Stimulated activated CD4-positive, alpha-beta T cell treated with anti-CD3 and anti-CD28 coated beads, Interleukin-1b, Interleukin-23, amount 100 ng/mL, for 1 hour (primary cell): ENCODE results near the gene TJP3.

ENCODE experiments used
- DNase-seq, 2 donors: peaks; one replicate each; pipeline ENCODE4 v3.0.0-alpha.2; 2020; ENCODE audit warnings: low read depth in 2 of 2

The TJP3 gene

DNA sequence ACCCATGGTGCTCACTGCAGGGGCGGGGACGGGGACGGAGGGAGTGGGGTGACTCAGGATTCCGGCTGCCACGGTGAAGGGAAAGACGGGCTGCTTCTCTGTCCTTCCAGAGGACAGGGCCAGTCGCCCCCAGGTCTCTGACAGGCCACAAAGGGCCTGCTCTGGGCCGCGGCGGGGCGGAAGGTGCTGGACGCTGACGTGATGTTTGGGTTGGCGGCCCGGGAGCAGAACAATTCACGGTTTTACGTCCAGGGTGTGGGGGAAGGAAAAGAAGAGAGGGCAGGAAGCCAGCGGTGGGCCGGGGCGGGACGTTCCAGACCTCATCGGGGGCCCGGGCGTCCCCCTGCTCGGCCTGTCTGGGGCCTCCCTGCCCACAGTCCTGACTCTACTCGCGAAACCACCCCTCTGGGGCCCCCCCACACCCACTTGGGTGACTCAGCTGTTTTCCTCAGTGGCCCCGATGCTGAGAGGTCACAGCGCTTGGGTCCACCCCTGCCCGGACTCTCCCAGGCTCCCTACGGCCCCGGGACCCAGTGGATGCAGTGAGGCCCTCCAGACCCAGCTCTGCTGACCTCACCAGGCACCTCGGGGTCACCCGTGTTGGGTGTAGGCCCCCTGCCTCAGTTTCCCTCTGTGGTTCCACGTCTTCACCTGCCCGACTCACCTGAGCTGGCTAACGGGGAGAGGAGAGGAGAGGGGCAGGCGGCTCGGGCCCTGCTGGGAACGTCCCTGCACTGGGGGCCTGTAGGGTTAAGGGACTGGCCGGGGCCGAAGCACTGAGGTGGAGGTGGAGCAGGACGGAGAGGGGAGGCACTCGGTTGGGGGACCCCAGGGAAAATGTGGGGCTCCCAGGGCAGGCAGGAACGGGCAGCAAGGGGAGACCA lies 37.1 kb upstream of the TJP3 start:
- no peak for DNase-seq

- no peak for DNase-seq
Measured at GRCh38 chr19:3671680-3672574, 36.3 kb upstream of the TJP3 start.

DNA sequence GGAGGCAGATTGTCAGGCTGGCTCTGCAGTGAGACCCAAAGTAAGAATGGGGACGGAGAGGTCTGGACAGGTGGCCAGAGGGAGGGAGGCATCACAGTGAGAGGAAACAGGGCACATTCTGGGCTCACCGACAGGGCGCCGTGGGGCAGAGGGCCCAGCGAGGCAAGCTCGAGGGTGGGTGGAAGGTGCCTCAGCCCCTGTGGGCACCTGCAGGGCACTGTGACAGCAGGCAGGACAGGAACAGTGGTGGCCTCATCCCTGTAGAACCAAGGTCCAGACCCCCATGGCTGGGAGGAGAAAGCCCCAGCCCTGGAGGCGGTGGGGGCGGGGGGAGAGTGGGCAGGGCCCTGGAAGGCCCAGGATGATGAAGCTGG lies 35.6 kb upstream of the TJP3 start:
- DNase-seq: no peak

DNA sequence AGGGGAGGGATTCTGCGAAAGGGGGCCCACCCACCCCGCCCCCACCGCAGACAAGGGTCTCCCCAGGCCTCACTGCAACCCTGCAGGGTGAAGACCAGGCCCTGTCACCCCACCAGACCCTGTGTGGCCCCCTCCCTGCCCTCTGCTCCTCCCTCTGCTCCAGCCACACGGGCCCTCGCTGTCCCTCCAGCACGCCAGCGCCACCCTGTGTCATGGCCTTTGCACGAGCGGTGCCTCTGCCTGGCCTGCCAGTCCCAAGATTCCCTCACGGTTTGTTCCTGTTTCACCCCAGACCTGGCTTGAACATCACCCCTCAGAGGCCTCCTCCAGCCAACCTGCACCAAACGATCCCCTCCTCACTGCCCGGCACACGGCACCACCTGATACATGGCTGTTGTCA lies 35.2 kb upstream of the TJP3 start:
- no peak for DNase-seq

DNA sequence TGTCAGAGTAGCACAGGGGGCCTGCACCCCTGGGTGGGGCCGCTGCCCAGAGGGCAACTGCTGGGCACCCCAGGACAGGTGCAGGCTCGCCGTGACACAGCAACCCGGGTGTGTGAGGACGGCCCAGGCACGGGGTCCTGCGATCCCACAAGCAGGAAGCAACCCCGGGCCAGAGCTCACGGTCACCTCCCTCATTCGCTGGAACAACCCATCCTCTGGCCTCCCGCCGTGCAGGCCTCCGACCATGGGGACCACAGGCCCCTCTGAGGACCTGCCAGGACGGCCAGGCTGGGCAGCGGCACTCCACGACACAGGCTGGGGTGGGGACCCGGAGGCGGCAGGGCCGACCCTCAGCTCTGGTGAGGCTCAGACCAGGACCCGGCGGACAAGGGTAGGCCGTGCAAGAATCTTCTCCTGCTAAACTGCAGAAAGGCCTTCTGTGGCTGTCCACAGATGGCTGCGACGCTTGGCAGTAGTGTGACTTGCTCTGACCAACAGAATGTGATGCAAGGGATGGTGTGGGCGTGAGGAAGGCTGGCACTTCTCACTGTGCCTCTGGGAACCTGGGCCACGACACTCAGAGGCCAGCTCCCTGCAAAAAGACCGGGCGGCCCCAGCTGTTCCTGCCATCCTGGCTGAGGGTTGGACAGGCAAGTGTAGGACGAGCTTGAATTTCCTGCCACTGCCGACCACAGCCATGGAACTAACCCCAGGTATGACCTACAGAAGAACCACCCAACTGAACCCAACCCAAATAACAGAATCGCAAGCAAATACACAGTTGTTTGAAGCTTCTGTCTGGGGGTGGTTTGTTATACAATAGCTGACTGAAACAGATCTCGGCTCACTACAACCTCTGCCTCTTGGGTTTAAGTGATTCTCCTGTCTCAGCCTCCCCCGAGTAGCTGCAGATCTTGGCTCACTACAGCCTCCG lies 34.4 kb upstream of the TJP3 start:
- no peak for DNase-seq

DNA sequence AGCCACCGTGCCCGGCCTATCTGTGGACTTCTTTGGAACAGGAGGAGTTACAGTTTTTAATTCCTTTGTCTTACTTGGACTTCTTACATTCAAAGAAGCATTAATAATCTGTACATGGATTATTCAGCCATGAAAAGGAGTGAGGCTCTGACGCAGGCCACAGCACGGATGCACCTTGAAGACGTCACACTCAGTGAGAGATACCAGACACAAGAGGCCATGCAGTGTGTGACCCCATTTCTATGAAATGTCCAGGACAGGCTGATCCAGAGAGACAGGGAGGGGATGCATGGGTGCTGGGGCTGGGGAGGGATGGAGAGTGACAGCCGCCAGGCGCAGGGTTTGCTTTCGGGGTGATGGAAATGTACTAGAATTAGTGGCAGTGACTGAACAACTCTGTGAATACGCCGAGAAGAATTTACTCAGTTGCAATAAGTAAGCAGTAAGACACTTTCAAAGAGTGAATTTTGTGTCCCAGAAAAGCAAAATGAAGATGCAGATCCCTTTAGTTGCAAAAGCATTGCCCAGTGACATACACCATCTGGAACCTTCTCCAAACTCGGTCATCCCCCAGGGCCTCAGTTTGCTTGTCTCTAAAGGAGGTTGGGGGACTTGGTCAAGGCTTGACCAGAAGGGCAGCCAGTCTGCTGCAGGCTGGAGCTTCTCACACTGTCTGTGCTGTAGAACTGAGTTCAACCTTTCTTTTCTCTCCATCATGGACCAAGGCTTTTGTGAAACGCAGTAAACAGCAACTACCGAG lies 33.2 kb upstream of the TJP3 start:
- DNase-seq: no peak

DNA sequence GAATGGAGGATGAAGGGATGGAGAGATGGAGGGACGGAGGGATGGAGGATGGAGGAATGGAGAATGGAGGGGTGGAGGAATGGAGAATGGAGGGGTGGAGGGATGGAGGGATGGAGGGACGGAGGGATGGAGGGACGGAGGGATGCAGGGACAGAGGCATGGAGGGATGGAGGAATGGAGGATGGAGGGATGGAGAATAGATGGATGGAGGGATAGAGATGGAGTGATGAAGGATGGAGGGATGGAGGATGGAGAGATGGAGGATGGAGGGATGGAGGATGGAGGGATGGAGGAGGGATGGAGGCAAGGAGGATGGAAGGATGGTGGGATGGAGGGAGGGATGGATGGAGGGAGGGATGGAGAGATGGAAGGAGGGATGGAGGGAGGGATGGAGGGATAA lies 30.0 kb upstream of the TJP3 start:
- DNase-seq: no peak

- DNase-seq: no peak
Measured at GRCh38 chr19:3679138-3679537, 29.0 kb upstream of the TJP3 start.

GRCh38 chr19:3679581-3679980 lies 28.6 kb upstream of the TJP3 start:
- no peak for DNase-seq

GRCh38 chr19:3680939-3681338 lies 27.2 kb upstream of the TJP3 start:
- no peak for DNase-seq

DNA sequence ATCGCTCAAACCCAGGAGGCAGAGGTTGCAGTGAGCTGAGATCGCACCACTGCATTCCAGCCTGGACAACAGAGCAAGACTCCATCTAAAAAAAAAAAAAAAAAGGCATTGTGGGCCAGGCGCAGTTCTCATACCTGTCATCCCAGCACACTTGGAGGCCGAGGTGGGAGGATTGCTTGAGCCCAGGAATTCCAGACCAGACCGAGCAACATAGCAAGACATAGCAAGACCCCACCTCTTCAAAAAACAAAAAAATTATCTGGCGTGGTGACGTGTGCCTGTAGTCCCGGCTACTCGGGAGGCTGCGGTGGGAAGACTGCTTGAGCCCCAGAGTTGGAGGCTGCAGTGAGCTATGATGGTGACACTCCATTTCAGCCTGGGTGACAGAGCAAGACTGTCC lies 25.9 kb upstream of the TJP3 start:
- DNase-seq: no peak

DNA sequence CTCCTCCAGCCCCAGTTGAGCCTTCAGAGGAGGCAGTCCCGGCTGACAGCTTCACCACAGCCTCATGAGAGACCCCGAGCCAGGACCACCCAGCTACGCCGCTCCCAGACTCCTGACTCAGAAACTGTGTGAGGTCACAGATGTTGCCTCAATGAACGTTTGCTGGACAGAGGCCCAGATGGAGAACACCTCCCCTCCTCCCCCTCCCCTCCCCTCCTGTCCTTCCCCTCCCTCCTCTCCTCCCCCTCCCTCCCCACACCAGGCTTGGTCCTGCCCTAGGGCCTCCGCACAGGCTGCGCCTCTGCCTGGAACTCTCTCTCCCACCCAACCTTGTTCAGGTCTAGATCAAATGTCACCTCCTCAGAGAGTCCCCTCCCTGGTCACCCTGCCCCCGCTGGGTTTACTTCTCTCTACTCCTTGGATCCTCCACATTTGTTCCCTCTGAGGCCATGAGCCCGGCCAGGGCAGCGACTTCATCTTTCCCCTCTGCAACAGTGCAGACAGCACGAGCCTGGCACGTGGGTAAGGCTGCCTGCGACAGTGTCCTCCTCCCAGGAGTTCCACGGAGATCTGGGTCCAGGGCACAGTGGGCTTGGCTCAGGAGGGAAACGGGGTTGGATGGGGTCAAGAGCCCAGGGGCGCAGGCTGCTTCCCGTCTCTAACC lies 25.3 kb upstream of the TJP3 start:
- no peak for DNase-seq

DNA sequence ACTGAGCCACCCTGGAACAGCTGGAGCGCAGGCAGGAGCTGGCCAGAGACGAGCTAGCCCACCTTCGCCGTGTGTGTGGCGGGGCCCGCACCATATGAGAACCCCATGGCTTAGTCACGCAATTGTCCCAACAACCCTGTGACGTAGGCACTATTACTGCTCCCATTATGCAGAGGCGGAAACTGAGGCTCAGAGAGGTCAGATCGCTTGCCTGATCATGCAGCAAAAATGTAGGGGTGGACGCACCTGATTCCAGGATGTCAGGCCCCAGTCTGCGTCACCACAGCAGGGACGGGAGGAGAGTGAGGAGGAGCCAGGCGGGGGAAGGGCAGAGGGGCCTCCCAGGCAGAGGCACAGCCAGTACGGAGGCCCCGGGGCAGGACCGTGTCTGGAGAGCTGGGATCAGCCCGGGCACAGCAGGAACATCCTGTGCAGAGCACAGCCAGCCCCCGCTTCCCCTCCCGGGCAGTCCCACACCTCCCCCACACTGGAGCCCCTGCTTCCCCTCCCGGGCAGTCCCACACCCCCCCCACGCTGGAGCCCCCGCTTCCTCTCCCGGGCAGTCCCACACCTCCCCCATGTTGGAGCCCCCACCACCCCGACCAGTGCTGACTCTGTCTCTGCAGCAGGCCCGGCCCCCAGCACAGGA lies 24.7 kb upstream of the TJP3 start:
- no peak for DNase-seq

- DNase-seq: no peak
Measured at GRCh38 chr19:3684054-3684816, 23.9 kb upstream of the TJP3 start.

GRCh38 chr19:3684817-3685410 lies 23.3 kb upstream of the TJP3 start:
- DNase-seq: no peak

GRCh38 chr19:3687393-3687773 lies 20.8 kb upstream of the TJP3 start:
- DNase-seq: no peak

- no peak for DNase-seq
Measured at GRCh38 chr19:3687774-3688706, 20.1 kb upstream of the TJP3 start.
